Sigmoid colon (tissue), 4 donors: ENCODE data around the gene RAB40B.

Experiments
- POLR2A ChIP-seq, 2 donors: fragments of 450-650 bp; IDR thresholded peaks; one replicate each; pipeline ENCODE4 v1.6.1; 2016; ENCODE audit warnings: antibody characterized with exemption in 2 of 2, mild to moderate bottlenecking in 2 of 2, moderate library complexity in 2 of 2
- POLR2AphosphoS5 ChIP-seq, 4 donors: sonication (generic); formaldehyde crosslinking; IDR thresholded peaks; one replicate each; pipeline ENCODE4 v1.6.1; 2017; ENCODE audit warnings: antibody characterized with exemption in 4 of 4
- TF ChIP-seq, protein P1 (sequence below), 4 experiments: fragments of 450-650 bp in 3 of 4; fragments of 200-600 bp in 1 of 4; IDR thresholded peaks; one replicate each; pipeline ENCODE4 v1.5.1; 2016 to 2019; ENCODE audit warnings: antibody characterized with exemption in 4 of 4, mild to moderate bottlenecking in 3 of 4, moderate library complexity in 2 of 4

DNA sequence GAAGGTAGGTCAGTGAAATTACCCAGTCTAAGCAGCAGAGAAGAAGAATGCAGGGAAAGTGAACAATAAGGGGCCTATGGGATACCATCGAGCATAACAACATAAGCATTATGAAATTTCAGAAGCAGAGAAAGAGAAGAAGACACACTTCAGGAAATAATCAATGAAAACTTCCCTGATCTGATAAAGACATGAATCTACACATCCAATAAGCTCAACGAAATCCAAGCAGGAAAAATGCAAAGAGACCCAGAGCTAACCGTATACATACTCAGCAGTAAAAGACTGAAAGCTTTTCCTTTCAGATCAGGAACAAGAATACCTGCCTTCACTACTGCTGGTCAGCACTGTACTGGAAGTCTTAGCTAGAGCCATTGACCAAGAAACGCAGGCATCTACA, 88.8 kb downstream of the RAB40B start:
- TF ChIP-seq POLR2A (IDR thresholded peaks at IDR 0.05) (no peak), POLR2AphosphoS5 (IDR thresholded peaks at IDR 0.05) (no peak)
- TF ChIP-seq, protein P1, sequence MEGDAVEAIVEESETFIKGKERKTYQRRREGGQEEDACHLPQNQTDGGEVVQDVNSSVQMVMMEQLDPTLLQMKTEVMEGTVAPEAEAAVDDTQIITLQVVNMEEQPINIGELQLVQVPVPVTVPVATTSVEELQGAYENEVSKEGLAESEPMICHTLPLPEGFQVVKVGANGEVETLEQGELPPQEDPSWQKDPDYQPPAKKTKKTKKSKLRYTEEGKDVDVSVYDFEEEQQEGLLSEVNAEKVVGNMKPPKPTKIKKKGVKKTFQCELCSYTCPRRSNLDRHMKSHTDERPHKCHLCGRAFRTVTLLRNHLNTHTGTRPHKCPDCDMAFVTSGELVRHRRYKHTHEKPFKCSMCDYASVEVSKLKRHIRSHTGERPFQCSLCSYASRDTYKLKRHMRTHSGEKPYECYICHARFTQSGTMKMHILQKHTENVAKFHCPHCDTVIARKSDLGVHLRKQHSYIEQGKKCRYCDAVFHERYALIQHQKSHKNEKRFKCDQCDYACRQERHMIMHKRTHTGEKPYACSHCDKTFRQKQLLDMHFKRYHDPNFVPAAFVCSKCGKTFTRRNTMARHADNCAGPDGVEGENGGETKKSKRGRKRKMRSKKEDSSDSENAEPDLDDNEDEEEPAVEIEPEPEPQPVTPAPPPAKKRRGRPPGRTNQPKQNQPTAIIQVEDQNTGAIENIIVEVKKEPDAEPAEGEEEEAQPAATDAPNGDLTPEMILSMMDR (IDR thresholded peaks at IDR 0.05) = no peak
